ENCODE data around the gene CITED2.

CITED2 gene

GRCh38 chr6:139329224-139329623 lies 45.2 kb downstream of the CITED2 start:
- no peak for DNase-seq

GRCh38 chr6:139327038-139327437 lies 47.4 kb downstream of the CITED2 start:
- no peak for DNase-seq

GRCh38 chr6:139325686-139326085 lies 48.8 kb downstream of the CITED2 start:
- DNase-seq = no peak

DNA sequence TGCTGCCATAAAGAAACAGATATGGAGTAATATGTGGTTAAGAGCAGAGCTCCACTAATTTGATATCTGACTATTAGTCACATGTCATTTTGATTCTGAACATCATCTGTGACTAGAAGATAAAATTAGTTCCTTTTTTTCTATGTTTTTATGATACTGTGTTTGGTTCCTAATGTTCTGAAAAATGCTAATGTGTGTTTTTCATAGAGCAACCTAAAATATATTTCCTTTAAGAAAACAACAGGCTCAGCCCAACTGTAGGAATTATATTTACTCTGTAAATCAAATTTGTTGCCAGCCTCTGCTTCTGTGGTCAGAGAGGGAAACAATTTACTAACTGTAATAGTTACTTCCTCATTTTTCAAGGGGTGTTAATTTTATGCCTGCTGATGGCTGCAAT lies 49.3 kb downstream of the CITED2 start:
- DNase-seq = peak; percentile 58

GRCh38 chr6:139324301-139324555 lies 50.2 kb downstream of the CITED2 start:
- no peak for DNase-seq

- peak; percentile 75 for DNase-seq
Observed at GRCh38 chr6:139323511-139324300, 50.7 kb downstream of the CITED2 start.

Data from suppressor macrophage treated with lipopolysaccharide for 4 hours (primary cell).